GM20431 (cell line): Measurements from ENCODE around the gene SNX20.

Experiments used
- in situ Hi-C: fragments of 300-500 bp; cut with MseI, MboI; formaldehyde crosslinking; loops from one replicate; pipeline ENCODE4 v1.15.0; 2020; ENCODE audit warnings: low sequenced_read_pairs; ENCODE audit not compliant: unreplicated experiment

SNX20 gene

DNA sequence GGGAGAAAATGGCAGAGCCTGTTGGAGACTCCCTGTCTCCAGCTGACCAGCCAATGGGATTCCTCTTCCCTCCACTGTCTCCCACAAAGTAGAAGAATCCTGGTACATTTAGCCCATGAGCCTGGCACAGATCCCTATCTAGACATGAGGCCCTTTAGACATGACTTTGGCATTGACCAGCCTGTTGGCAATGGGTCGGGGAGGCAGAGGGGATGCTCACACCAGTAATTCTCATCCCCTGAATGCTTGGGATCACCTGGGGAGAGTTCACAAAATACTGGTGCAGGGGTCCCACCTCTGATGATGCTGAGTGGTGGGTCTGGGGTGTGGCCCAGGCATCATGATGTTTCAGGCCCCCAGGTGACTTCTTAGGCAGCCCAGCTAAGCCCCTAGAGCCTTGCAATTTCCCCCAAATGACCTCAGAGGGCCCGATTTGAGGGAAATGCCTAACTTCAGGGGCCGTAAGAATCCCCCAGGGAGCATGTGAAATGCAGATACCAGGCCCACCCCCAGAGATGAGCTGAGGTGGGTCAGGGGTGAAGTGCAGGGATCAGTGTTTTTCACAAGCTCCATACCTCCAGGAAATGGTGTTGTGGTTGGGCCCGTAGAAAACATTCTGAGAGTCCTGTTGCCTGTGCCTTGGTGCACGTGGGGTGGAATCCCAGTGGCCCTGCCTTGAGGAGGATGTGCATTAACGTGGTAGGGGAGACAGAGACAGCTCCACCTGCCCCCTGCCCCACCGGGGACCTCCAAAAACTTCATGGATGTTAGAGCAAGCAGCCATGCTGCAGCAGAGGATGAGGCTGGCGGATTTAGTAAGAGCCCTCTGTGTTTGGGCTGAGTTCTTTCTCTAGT lies 42.1 kb downstream of the SNX20 start:
- in situ Hi-C loops, result no loop called here

DNA sequence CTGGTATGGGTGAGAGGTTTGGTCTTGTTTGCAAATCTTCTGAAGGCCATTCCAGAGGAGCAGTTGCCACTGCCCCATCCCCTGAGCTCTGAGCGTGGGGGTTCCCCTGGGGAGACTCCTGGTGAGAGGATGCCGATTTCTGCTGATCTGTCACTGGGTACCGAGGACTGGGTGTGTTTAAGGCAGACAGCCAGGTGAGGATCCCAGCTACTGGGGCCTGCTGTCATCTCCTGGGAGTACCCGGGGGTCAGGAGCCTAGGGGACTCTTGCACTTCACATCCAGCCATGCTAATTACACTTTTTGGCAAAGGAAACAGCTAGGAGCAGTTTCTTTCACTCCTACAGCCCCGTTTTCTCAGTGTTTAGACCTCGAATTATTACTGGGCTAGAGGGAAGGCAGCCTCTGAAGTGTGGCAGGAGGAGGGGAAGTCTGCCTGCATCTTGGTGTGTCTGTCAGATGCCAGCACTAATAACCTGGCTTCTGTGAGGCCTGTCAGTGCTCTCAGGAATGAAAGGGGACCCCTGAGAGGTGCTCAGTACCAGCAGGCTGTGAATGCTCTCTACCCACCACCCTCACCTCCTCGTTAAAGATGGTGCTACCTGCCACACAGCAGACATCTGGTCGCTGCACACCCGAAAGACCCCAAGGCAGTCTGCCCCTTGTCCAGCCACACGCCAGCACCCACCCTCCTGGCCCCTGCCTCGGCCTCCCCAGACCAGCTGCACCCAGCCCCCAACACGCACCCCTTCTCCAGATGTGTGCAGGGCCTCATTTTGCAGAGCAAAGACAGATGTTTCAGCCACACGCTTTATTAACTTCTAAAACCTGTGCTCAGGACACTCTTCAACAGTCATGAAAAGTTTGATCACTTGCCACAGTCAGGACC lies 43.2 kb downstream of the SNX20 start:
- in situ Hi-C loops, result no loop called here

DNA sequence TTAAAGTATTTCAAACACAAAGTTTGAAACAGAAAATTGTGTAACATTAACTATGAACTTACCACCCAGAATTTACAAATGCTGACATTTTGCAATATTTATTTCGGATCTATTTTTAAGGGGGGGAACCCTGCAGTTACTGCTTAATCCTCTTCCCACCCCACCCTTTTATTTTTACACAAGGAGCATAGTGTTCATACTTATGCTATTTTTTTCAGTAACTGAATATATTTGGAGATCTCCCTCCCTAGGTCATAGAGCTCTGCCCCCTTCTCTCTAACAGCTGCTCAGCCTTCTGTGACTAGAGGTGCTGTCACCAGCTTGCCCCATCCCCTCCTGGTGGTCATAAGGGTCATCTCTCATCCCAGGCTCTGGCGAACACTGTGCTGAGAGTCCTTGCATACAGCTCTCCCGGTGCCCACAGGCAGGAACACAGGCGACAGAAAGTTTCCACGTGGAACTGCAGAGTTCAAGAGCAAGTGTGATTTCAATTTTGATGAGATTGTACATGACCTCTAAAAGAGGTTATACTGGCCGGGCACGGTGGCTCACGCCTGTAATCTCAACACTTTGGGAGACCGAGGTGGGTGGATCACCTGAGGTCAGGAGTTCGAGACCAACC lies 44.2 kb downstream of the SNX20 start:
- in situ Hi-C loops, result no loop called here

DNA sequence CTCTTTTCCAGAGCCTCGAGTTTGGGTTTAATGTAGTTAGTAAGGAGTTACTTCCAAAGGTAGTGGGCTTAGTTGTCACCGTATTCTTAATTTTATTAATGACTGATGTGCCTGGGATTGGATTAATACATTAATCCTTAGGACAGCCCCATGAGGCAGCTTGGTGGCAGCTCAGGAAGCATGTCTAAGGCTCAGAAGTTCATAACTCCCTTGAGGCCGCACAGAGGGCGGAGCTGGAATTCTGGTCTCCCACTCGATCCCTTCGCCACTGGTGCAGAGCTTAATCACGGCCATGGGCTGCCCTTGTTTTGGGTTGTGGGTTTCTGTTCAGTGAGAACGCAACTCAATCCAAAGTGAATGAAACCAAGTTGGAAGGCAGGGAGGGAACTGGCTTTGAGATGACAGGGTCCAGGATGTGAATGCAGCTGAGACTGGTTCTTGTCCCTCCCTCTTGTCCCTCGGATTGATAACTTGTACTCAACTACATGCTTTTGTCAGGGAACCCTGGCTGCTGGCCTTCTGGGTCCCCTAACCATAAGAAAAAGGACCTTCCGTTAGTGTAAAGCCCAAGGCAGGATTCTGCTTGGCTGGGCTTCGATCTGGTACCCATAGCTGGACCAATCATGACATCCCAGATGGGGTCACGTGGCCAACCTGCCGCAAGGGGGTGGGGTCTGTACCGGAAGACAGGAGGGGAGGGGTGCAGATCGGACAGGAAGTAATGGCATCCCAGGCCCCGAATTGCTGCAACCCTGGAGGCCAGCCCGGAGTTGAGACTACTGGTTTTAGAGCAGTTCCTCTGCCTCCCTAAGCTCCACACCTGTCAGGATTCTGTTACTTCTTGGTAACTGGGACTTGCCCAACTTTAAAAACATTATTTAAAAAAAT lies 45.4 kb downstream of the SNX20 start:
- in situ Hi-C loops, result no loop called here

DNA sequence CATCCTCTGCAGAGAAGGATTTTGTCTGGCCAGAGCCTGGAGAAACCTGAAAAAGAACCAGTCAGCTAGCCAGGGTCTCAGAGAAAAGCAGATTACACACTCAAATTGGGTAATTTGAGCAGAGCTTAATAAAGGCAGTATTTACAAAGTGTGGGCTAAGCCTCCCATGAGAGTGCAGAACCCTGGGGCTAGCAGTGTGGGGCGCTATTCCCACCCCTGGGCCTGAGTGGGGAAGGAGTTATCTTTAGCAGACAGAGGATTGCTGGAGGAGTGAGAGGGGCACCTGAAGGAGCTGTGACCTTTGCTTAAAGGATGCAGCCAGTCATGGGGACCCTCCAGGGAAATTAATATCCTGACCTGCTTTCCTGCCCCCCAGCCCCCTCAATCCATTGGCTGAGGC lies 46.2 kb downstream of the SNX20 start:
- in situ Hi-C loops, result no loop called here

DNA sequence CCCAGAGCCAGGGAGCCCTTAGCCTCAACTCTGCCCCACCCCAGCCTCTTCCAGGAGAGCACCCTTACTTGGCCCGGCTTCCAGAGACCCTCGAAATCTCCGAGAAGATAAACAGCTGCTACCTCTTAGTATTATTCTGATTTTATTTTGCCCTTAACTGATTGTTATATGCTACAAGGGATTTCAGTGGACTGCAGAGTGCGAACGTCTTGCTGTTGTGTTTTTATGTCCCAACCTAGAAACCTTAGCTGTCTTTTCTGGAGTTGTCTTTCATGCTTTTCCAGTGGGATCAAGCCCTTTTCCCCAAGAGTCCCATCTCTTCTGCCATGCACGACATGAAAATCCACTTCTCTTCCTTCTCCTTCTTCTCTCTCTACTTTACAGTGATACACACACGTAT lies 47.0 kb downstream of the SNX20 start:
- in situ Hi-C loops, result no loop called here

DNA sequence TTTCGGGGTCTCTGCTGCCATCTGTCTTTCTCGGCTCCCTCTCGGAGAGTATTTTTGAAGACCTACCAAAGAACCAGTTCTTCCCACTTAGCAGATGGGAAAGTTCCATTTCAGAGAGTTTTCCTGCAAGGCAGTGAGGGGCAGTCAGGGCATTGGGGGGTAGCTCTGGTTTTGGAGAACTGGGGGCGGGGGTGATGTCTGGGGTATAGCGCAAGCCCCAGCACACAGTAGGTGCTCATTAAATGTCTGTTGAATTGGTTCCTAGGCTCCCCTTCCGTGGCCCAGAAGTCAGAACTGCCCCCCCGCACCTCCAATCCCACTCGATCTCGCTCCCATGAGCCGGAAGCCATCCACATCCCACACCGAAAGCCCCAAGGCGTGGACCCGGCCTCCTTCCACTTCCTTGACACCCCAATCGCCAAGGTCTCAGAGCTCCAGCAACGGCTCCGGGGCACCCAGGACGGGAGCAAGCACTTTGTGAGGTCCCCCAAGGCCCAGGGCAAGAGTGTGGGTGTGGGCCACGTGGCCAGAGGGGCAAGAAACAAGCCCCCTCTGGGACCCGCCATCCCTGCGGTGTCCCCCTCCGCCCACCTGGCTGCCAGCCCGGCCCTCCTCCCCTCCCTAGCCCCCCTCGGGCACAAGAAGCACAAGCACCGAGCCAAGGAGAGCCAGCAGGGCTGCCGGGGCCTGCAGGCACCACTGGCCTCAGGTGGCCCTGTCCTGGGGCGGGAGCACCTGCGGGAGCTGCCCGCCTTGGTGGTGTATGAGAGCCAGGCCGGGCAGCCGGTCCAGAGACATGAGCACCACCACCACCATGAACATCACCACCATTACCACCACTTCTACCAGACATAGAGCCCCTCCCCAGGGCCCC lies 47.9 kb downstream of the SNX20 start:
- in situ Hi-C loops, result no loop called here

DNA sequence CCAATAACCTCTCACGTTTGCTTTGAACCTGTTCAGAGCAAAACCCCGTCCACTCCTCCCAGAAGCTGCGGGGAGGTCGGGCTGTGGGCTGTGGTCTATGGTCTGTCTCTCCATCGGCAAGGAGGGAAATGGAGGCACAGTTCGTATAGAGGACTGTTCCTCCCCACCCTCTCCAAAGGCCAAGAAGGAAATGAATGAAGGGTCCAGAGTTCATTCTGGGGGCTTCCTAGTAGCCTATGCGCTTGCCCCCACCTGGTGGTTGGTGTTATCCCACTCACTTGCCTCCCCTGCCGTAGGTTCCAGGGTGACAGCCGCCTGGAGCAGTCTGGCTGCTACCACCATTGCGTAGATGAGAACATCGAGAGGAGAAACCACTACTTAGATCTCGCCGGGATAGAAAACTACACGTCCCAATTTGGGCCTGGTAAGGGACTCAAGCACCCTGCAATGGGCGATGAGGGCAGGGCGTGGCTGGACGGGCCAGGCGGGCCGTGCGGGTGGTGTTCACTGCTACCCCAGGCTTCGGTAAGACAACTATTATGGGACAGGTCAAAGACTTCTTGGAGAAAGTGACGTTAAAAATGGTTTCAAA lies 49.0 kb downstream of the SNX20 start:
- in situ Hi-C loops, result no loop called here

DNA sequence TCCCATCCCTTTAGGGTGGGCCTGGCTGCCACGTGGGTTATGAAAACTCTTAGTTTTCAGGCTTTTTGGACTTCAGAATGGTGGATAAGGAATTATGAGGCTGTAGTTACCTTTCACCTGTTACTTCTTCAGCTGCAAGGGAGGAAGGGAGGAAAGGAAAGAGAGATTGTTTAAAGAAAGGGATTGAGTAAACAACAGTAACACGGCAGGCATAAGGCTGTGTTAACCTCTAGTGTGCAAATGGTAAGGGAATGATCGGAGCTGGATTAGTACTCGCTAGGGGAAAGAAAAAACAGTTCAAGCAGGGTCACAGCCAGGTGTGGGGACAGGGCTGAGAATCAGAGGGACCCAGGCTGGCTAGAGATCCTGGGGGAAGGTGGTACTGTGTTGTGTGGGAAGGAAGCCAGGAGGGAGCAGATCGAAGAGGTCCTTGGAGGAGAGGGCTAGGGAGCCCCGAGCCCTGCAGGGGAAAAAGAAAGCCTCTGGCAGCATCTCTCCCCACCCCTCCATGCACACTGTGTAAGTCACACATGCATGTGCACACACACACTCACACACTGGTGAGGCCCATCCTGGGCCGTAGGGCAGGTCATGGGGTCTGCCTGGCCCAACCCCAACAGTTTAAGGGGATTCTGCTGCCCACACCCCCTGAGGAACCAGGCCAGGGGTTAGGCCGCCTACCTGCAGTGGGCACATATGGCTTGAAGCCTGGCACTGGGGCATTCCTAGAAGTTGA lies 49.7 kb downstream of the SNX20 start:
- in situ Hi-C loops, result no loop called here

DNA sequence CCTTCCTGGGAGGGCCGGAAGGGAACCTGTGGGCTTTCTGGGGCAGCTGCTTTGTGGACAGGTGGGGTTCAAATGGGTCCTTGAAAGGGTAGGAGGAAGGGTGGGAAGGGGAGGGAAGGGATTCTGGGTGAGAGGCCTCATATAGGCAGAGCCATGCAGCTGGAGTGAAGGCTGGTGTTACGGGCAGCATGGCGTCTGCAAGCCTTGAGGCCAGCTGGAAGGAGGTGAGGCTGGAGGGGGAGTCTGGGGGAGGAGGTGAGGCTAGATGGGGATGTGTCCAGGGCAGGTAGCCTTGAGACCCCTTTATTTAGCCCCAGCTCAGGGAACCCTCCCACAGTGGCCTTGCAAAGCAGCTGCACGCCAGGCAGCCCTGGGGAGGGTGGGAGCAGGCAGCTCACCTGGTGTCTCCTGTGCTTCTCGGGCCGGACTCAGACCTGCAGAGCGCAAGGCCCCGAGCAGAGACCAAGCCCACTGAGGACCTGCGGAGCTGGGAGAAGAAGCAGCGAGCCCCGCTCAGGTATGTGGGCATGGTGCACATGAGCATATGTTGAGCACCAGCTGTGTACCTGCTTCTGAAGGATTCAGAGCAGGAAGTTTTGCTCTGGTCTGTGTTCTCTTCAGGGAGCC lies 50.6 kb downstream of the SNX20 start:
- in situ Hi-C loops, result no loop called here

DNA sequence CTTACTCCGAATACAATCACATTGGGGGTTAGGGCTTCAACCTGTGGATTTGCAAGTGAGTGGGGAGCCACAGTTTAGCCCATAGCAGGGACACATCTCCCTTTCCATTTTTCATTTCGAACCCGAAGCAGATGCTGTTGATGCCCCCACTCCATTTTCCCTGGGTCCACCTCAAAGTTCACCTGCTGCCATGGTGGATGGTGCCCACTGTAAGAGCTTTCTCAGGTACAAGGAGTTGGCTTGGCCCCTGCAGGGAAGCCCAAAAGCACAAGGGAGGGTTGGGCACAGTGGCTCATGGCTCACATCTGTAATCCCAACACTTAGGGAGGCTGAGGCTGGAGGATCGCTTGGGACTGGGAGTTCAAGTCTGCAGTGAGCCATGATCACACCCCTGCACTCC lies 51.8 kb downstream of the SNX20 start:
- in situ Hi-C loops, result no loop called here

DNA sequence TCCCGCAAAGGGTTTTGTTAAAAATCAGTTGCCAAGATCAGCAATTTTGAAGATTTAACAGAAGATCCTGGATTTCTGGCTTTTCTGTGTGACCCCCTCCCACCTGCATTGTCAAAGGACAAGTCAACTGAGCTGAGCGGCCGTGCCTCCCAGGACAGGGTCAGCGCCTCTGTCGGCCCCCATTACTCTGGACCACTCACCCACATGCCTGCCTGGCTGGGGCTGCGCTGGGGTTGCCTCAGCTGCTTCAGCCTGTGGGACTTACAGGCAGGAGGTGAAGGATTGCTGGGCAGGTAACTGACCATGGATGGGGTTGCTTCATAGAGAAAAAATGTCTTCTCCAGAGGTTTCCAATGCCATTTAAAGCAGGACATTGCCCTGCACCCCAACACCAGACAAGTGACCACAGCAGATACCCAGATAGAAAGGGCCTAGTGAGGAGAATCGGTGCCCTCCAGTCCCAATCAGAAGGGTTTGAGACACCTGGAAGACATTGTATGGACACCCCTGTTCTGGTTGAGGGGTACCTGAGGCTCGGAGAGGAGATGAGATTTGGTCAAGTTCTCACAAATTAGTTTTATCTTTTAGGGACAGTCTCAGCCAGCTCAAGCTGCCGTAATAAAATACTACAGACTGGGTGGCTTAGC lies 52.8 kb downstream of the SNX20 start:
- in situ Hi-C loops, result no loop called here

DNA sequence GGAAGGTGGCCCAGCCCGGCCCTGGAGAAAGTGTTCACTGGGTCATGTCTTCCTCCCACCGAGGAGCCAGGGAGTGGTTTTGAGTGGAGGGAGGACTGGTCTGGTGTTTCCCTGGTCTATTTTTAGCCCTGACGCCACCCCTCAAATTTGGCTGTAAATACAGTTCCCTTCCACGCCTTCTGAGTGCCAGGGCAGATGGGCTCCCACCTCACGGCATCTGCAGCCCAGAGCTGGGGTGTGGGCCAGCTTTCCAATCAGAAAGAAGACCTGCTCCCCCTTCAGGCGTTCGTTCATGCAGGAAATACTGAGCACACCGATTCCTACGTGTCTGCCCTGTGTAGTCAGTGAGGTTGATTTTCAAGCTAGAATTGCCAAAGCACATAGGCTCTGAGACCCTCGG lies 53.7 kb downstream of the SNX20 start:
- in situ Hi-C loops, result no loop called here

DNA sequence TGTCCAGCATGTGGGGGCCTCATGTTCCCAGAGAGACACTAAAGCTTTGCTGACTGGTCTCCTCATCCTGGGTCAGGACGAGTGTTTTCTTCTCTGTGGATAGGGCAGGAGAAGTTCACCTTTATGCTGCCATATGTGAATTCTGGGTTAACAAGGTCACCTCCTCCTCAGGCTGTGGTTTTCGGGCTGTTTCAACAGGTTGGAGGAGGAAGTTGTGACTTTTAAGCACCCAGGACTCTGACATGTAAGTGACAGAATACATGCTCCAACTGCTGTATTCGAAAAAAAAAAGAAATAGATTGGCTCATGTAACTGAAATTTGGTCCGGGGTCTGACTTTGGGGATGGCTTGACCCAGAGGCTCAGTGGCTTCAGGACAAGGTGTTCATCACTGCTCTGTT lies 54.2 kb downstream of the SNX20 start:
- in situ Hi-C loops, result no loop called here

DNA sequence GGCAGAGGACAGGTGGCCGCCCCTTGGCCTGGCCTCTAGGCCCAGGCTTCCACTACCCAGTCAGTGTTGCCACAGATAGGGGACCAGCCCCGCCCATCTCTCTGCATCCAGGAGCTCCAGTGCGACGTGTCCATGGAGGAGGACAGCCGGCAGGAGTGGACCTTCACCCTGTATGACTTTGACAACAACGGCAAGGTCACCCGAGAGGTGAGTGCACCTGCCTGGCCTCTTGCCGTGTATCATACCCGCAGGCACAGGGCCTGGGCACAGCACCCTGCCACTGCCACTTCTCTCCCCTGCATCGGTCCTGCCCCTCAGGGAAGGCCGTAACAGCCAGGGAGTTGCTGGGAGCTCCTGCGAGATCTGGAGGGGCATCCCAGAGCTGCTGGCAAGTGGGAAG lies 55.7 kb downstream of the SNX20 start:
- in situ Hi-C loops, result no loop called here

DNA sequence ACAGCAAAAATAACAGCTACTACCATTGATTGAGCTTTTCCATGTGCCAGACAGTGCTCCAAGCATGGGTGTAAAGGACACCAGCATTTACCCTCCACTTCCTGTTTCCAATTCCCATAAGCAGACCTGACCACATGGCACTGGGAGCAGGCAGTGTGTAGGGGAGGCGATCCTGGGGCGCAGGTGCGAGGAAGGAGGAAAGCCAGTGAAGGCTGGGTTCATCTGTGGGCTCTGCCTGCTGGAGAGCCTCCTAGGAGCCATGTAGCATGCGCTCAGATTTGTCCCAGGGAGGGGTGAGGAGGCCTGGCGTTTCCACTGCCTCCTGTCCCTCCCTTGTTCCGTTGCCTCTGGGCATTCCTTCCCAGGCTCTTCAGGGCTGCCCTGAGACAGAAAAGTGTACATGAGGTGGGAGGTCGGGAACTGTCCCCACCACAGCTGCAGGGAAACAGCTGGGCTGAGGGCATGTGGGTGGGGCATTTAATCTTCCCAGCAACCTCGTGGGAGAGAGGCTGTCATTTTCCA lies 56.6 kb downstream of the SNX20 start:
- in situ Hi-C loops, result no loop called here
